ENCODE results near the gene MT1F.

GRCh38 chr16:56617212-56618085 lies 40.3 kb upstream of the MT1F start:
- TF ChIP-seq CTCF (conservative IDR thresholded peaks at IDR 0.05; ENCODE audit: low read length) (no peak), EZH2phosphoT487 (IDR thresholded peaks at IDR 0.05; ENCODE audit: borderline replicate concordance) (no peak)

Data from Loucy (cell line).